Measurements from ENCODE around the gene SNRNP27. TPM values are rescaled to one million over a fixed set of nuclear protein-coding genes. Genes with fewer than 3 reads are reported as not detected.

Gene SNRNP27, protein sequence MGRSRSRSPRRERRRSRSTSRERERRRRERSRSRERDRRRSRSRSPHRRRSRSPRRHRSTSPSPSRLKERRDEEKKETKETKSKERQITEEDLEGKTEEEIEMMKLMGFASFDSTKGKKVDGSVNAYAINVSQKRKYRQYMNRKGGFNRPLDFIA
- total RNA-seq, result 113 and 128 TPM in 2 replicates
- 86.7 and 96.7 TPM in 2 replicates for polyA plus RNA-seq

DNA sequence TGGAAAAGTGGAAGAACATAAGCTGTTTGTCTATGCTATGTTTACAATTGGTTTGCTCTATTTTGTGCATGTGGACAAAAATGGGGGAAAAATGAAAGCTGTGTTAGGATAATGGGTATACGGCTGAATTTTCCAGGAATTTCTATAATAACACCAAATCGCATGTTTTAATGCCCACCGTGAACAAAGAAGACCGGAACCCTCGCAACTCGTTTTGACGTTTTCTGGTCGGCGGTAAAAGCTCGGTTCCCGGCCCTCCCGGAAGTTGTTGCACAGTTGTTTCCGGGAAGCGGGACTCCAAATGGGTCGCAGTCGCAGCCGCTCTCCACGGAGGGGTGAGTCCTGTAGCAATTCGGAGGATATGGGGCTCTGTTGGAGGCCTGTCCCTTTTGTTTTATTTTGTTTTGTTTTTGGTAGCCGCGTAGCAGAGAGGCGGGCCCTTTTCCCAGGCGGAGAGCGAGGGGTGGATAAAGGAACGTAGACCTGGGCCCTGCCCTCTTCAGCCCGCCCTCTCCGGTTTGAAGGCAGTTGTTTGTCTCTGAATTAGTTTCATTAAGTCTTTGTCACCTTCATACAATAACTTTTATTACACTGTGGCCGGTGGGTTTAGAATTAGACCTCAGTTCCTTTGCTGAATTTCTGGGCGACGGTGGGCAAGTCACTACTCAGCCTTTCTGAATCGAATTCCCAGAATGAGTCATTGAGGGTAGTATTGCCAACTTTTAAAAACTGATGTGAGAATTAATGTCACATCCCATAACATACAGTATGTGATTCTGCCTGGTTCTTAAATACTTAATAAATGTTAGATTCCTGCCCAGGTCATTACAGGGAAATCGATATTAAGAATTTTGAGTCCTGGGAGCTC lies at the start of gene SNRNP27:
Gene SNRNP27, plus strand, starts transcription at position 273 of the 868 bp plus-strand sequence. Its CDS starts 29 bp downstream, at position 302.
- peak; percentile 79 to 88 for DNase-seq (ENCODE audit: low read depth in 1 of 2, low spot score in 1 of 2)
- peak within 1 kb of the TSS; percentile 60 for H3K27ac ChIP-seq
- peaks cover 21% of the 10 kb centered on the region for H3K36me3 ChIP-seq
- TF ChIP-seq, protein P1, sequence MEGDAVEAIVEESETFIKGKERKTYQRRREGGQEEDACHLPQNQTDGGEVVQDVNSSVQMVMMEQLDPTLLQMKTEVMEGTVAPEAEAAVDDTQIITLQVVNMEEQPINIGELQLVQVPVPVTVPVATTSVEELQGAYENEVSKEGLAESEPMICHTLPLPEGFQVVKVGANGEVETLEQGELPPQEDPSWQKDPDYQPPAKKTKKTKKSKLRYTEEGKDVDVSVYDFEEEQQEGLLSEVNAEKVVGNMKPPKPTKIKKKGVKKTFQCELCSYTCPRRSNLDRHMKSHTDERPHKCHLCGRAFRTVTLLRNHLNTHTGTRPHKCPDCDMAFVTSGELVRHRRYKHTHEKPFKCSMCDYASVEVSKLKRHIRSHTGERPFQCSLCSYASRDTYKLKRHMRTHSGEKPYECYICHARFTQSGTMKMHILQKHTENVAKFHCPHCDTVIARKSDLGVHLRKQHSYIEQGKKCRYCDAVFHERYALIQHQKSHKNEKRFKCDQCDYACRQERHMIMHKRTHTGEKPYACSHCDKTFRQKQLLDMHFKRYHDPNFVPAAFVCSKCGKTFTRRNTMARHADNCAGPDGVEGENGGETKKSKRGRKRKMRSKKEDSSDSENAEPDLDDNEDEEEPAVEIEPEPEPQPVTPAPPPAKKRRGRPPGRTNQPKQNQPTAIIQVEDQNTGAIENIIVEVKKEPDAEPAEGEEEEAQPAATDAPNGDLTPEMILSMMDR (IDR thresholded peaks at IDR 0.05; ENCODE audit: low read depth, low read length), result no peak
- peak within 1 kb of the TSS; percentile 82 for H3K4me3 ChIP-seq
- H3K27me3 ChIP-seq, result no peaks in the 10 kb centered on the region
- peaks cover 6% of the 10 kb centered on the region for H3K4me1 ChIP-seq (ENCODE audit: low read depth)
- no peaks in the 10 kb centered on the region for H3K9me3 ChIP-seq (ENCODE audit: low read depth)

DNA sequence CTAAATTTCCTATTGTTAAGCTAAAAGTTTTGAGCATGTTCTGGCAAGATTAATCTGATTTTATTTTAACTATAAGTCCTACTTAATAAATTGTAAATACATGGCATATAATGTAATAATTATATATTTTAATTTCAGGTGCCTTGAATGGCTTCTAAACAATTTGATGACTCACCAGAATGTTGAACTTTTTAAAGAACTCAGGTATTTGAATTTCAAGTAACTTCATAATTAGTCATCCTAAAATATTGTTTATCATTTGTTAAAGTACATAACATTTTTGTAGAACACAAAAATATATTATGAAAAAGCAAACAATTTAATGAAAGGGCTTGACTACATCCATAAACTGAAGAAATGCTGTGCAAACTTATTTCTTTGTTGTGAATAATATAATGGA lies 49.8 kb upstream of the SNRNP27 start:
- H3K36me3 ChIP-seq, result peaks cover 54% of the 10 kb centered on the region

DNA sequence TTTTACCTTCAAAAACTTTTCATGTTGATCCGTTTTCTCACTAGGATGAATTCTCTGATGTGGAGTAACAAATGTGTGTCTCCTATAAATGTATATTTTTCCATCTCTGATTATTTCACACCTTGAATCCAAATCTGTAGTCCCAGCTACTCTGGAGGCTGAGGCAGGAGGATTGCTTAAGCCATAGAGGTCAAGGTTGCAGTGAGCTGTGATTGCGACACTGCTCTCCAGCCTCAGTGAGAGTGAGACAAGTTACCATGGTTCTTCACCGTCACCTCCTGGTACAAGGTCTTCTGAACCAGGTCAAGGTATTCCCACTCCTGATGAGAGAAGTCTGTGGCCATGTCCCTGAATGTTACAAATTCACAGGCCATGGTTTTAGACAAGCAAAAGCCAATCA lies 49.2 kb upstream of the SNRNP27 start:
- DNase-seq (ENCODE audit: low read depth in 1 of 2, low spot score in 1 of 2), result no peak
- no peaks in the 10 kb centered on the region for H3K27me3 ChIP-seq
- peaks cover 52% of the 10 kb centered on the region for H3K36me3 ChIP-seq
- H3K4me1 ChIP-seq (ENCODE audit: low read depth), result no peaks in the 10 kb centered on the region
- no peaks in the 10 kb centered on the region for H3K9me3 ChIP-seq (ENCODE audit: low read depth)
- no peak overlapping the region for H3K4me3 ChIP-seq
- TF ChIP-seq, protein P1 (IDR thresholded peaks at IDR 0.05; ENCODE audit: low read depth, low read length), result no peak
- H3K27ac ChIP-seq, result no peak overlapping the region

More for the DNA sequence above, 49.8 kb upstream of the SNRNP27 start:
- TF ChIP-seq, protein P1 (IDR thresholded peaks at IDR 0.05; ENCODE audit: low read depth, low read length), result no peak
- no peak overlapping the region for H3K4me3 ChIP-seq
- H3K27ac ChIP-seq, result no peak overlapping the region
- H3K4me1 ChIP-seq (ENCODE audit: low read depth), result no peaks in the 10 kb centered on the region
- no peaks in the 10 kb centered on the region for H3K27me3 ChIP-seq
- H3K9me3 ChIP-seq (ENCODE audit: low read depth), result no peaks in the 10 kb centered on the region
- DNase-seq (ENCODE audit: low read depth in 1 of 2, low spot score in 1 of 2), result no peak

DNA sequence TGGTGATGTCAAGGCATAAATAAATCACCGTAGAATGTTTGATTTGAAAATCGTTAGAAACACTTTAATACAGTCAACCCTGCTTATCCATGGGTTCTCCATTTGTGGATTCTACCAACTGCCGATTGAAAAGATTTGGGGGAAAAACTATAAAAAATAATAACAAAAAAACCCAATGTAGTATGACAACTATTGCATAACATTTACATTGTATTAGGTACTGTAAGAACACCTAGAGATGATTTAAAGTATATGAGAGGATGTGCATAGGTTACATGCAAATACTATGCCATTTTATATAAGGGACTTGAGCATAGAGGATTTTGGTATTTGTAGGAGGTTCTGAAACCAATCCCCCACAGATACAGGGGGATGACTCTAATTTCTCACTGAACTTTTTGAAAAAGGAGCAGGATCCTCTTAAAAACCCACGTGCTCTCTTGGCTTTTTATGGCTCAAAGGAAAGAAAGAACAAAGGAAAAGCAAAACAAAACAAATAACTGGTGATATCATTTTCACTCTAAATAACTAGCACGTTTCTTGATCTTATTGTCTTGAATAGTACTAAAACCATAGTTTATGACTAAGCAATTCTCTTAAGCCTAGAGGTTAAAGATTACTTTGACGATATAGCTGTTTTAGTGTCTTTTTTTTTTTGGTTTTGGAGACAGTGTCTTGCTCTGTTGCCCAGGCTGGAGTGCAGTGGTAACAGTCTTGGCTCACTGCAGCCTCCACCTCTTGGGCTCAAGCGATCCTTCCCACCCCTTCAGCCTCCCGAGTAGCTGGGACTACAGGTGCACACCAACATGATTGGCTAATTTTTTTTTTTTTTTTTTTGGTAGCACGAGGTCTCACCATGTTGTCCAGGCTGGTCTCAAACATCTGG lies 47.3 kb upstream of the SNRNP27 start:
- H3K36me3 ChIP-seq, result peaks cover 60% of the 10 kb centered on the region
- H3K4me3 ChIP-seq, result no peak overlapping the region
- no peaks in the 10 kb centered on the region for H3K9me3 ChIP-seq (ENCODE audit: low read depth)
- TF ChIP-seq, protein P1 (IDR thresholded peaks at IDR 0.05; ENCODE audit: low read depth, low read length), result no peak
- H3K4me1 ChIP-seq (ENCODE audit: low read depth), result no peaks in the 10 kb centered on the region
- no peak for DNase-seq (ENCODE audit: low read depth in 1 of 2, low spot score in 1 of 2)
- H3K27ac ChIP-seq, result no peak overlapping the region
- no peaks in the 10 kb centered on the region for H3K27me3 ChIP-seq

DNA sequence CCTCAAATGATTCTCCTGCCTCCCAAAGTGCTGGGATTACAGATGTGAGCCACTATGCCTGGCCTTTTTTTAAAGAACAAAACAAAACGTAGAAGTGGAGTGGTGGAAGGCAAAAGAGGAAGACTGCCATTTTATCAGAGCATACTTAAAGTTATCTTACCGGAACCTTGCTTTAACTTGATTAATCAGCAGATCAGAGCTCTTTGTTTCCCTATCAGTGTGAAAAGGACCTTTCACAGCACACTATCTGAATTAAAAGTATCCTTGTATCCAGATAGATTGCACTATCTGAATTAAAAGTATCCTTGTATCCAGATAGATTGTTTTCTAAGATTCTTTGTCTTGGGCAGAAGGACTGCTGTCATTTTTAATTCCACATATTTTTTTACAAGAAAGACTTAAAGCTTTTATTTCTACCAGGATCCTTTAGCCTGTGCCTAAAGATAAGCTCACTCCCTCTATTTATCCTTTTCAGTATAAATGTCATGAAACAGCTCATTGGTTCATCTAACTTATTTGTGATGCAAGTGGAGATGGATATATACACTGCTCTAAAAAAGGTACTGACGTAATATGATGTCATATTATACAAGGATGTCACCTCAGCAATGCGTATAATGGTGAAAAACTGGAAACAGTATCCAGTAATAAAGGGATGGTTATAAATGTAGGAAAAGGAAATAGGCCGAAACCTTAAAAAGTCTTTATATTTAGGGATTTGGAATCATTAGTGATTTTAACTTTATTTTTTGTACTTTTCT lies 46.5 kb upstream of the SNRNP27 start:
- H3K36me3 ChIP-seq, result peaks cover 63% of the 10 kb centered on the region

More for the DNA sequence above, 46.5 kb upstream of the SNRNP27 start:
- Histone ChIP-seq H3K27me3 (no peaks in the 10 kb centered on the region), H3K4me1 (ENCODE audit: low read depth) (no peaks in the 10 kb centered on the region), H3K4me3 (no peak overlapping the region), H3K9me3 (ENCODE audit: low read depth) (no peaks in the 10 kb centered on the region), H3K27ac (no peak overlapping the region)
- TF ChIP-seq, protein P1 (IDR thresholded peaks at IDR 0.05; ENCODE audit: low read depth, low read length), result no peak
- no peak for DNase-seq (ENCODE audit: low read depth in 1 of 2, low spot score in 1 of 2)

Measured in cardiac muscle cell (in vitro differentiated cells and primary cell).